ENCODE measurements around the gene GOLT1B. TPM values are rescaled to one million over a fixed set of nuclear protein-coding genes. Genes with fewer than 3 reads are reported as not detected.

GOLT1B gene
- polyA plus RNA-seq, 1 donor = 28.2 TPM

GRCh38 chr12:21559855-21560569 is 58.4 kb downstream of the GOLT1B start:
- Histone ChIP-seq H3K4me3 (ENCODE audit: low read length) (no peak overlapping the region), H3K36me3 (ENCODE audit: control insufficient read depth, insufficient read depth, low read length) (no peaks in the 10 kb centered on the region), H3K9me3 (ENCODE audit: control insufficient read depth, low read depth, low read length) (no peaks in the 10 kb centered on the region), H3K4me1 (ENCODE audit: control insufficient read depth, insufficient read depth, low read length) (no peaks in the 10 kb centered on the region), H3K27ac (ENCODE audit: low read length) (no peak overlapping the region), H3K27me3 (ENCODE audit: control insufficient read depth, insufficient read depth, low read length) (no peaks in the 10 kb centered on the region)
- DNase-seq = no peak
- WGBS (ENCODE audit: insufficient coverage, low lambda C conversion rate) = 89% methylated on average over 4 of the region's 7 CpGs

GRCh38 chr12:21561158-21561557 is 59.6 kb downstream of the GOLT1B start:
- DNase-seq = peak in 1 of 2 donors; percentile 22
- no peaks in the 10 kb centered on the region for H3K36me3 ChIP-seq (ENCODE audit: control insufficient read depth, insufficient read depth, low read length)
- H3K27me3 ChIP-seq (ENCODE audit: control insufficient read depth, insufficient read depth, low read length) = no peaks in the 10 kb centered on the region
- no peak overlapping the region for H3K4me3 ChIP-seq (ENCODE audit: low read length)
- no peaks in the 10 kb centered on the region for H3K9me3 ChIP-seq (ENCODE audit: control insufficient read depth, low read depth, low read length)
- H3K4me1 ChIP-seq (ENCODE audit: control insufficient read depth, insufficient read depth, low read length) = no peaks in the 10 kb centered on the region
- no peak overlapping the region for H3K27ac ChIP-seq (ENCODE audit: low read length)
- no CpG with 5 or more reads among the region's 2 CpGs for WGBS (ENCODE audit: insufficient coverage, low lambda C conversion rate)

- Histone ChIP-seq H3K4me1 (ENCODE audit: control insufficient read depth, insufficient read depth, low read length) (peaks cover 3% of the 10 kb centered on the region), H3K36me3 (ENCODE audit: control insufficient read depth, insufficient read depth, low read length) (no peaks in the 10 kb centered on the region), H3K27ac (ENCODE audit: low read length) (no peak overlapping the region), H3K9me3 (ENCODE audit: control insufficient read depth, low read depth, low read length) (no peaks in the 10 kb centered on the region), H3K4me3 (ENCODE audit: low read length) (no peak overlapping the region), H3K27me3 (ENCODE audit: control insufficient read depth, insufficient read depth, low read length) (no peaks in the 10 kb centered on the region)
- 67% methylated on average over 1 of the region's 2 CpGs for WGBS (ENCODE audit: insufficient coverage, low lambda C conversion rate)
- DNase-seq = no peak
Observed at GRCh38 chr12:21562859-21563258, 61.3 kb downstream of the GOLT1B start.

GRCh38 chr12:21566223-21566906 is 64.8 kb downstream of the GOLT1B start:
- DNase-seq = peak; percentile 64 to 77
- no peaks in the 10 kb centered on the region for H3K9me3 ChIP-seq (ENCODE audit: control insufficient read depth, low read depth, low read length)
- no peaks in the 10 kb centered on the region for H3K27me3 ChIP-seq (ENCODE audit: control insufficient read depth, insufficient read depth, low read length)
- H3K4me3 ChIP-seq (ENCODE audit: low read length) = no peak overlapping the region
- peaks cover 3% of the 10 kb centered on the region for H3K4me1 ChIP-seq (ENCODE audit: control insufficient read depth, insufficient read depth, low read length)
- peak overlapping the region; percentile 36 for H3K27ac ChIP-seq (ENCODE audit: low read length)
- WGBS (ENCODE audit: insufficient coverage, low lambda C conversion rate) = 70% methylated on average over 2 of the region's 5 CpGs
- H3K36me3 ChIP-seq (ENCODE audit: control insufficient read depth, insufficient read depth, low read length) = no peaks in the 10 kb centered on the region

- DNase-seq = no peak
- Histone ChIP-seq H3K4me3 (ENCODE audit: low read length) (no peak overlapping the region), H3K4me1 (ENCODE audit: control insufficient read depth, insufficient read depth, low read length) (peaks cover 3% of the 10 kb centered on the region), H3K27ac (ENCODE audit: low read length) (peak overlapping the region; percentile 36), H3K27me3 (ENCODE audit: control insufficient read depth, insufficient read depth, low read length) (no peaks in the 10 kb centered on the region), H3K36me3 (ENCODE audit: control insufficient read depth, insufficient read depth, low read length) (no peaks in the 10 kb centered on the region), H3K9me3 (ENCODE audit: control insufficient read depth, low read depth, low read length) (no peaks in the 10 kb centered on the region)
- 87% methylated on average over 3 of the region's 3 CpGs for WGBS (ENCODE audit: insufficient coverage, low lambda C conversion rate)
Observed at GRCh38 chr12:21566907-21567394, 65.4 kb downstream of the GOLT1B start.

Other genes starting within 250 kb of the GOLT1B start
- 0.06 TPM for gene SLCO1A2, start 166.9 kb upstream of the GOLT1B start, polyA plus RNA-seq
- 0.10 TPM for gene IAPP, start 128.9 kb upstream of the GOLT1B start, polyA plus RNA-seq
- 21.3 TPM for gene PYROXD1, start 64.1 kb upstream of the GOLT1B start, polyA plus RNA-seq
- gene RECQL, start 154 bp upstream of the GOLT1B start, polyA plus RNA-seq = 22.3 TPM
- gene SPX, start 24.5 kb downstream of the GOLT1B start, polyA plus RNA-seq = 3.5 TPM
- gene GYS2, start 103.1 kb downstream of the GOLT1B start, polyA plus RNA-seq = 0.03 TPM
- 549 TPM for gene LDHB, start 156.1 kb downstream of the GOLT1B start, polyA plus RNA-seq